AG08396 (cell line): ENCODE data around the gene CGB8.
"Not testable (repeated sequence)": the region's sequence is repeated elsewhere in the genome, so short reads cannot be mapped to it uniquely, and the experiment has no call there.

Source experiments
- DNase-seq: peaks from one replicate; pipeline ENCODE4 v3.0.0; 2012; ENCODE audit warnings: low spot score, mixed read lengths

CGB8 gene

GRCh38 chr19:49064768-49065611 lies 16.1 kb upstream of the CGB8 start, which contains the start of gene NTF4:
Gene NTF4, minus strand, starts transcription at chr19:49064818. Its CDS starts 2,821 bp downstream, at chr19:49061997.
- peak; percentile 63 for DNase-seq

GRCh38 chr19:49064029-49064629 lies 15.2 kb upstream of the CGB8 start:
- DNase-seq: peak; percentile 22

GRCh38 chr19:49061445-49061844 lies 12.5 kb upstream of the CGB8 start:
- DNase-seq: peak; percentile 5

GRCh38 chr19:49061000-49061399 lies 12.1 kb upstream of the CGB8 start:
- no peak for DNase-seq

GRCh38 chr19:49059053-49059452 lies 10.1 kb upstream of the CGB8 start:
- DNase-seq: peak; percentile 22

- DNase-seq: peak; percentile 74
Observed at GRCh38 chr19:49058562-49058961, 9.7 kb upstream of the CGB8 start.

- DNase-seq: peak; percentile 91
Observed at GRCh38 chr19:49057636-49058234, 8.8 kb upstream of the CGB8 start, which contains the start of gene CGB7. Gene CGB7, minus strand, starts transcription at chr19:49057749. Its CDS starts 2,374 bp downstream, at chr19:49055375.

- DNase-seq: not testable (repeated sequence)
Observed at GRCh38 chr19:49056902-49057596, 8.1 kb upstream of the CGB8 start.

GRCh38 chr19:49056101-49056901 lies 7.4 kb upstream of the CGB8 start:
- DNase-seq: peak; percentile 89

GRCh38 chr19:49050376-49051033 lies 1.6 kb upstream of the CGB8 start:
- DNase-seq: peak; percentile 67

GRCh38 chr19:49049834-49050233 lies 923 bp upstream of the CGB8 start:
- not testable (repeated sequence) for DNase-seq

GRCh38 chr19:49043548-49043947 lies 5.4 kb downstream of the CGB8 start, which contains the start of gene CGB5:
Gene CGB5, plus strand, starts transcription at chr19:49043848. Its CDS starts 362 bp downstream, at chr19:49044210.
- DNase-seq: not testable (repeated sequence)

GRCh38 chr19:49042666-49043065 lies 6.2 kb downstream of the CGB8 start:
- not testable (repeated sequence) for DNase-seq

- no peak for DNase-seq
Observed at GRCh38 chr19:49042177-49042576, 6.7 kb downstream of the CGB8 start.

- not testable (repeated sequence) for DNase-seq
Observed at GRCh38 chr19:49039736-49040135, 9.2 kb downstream of the CGB8 start.

GRCh38 chr19:49038557-49039276 lies 10.2 kb downstream of the CGB8 start:
- DNase-seq: not testable (repeated sequence)

- not testable (repeated sequence) for DNase-seq
Observed at GRCh38 chr19:49038111-49038510, 10.8 kb downstream of the CGB8 start.

GRCh38 chr19:49036815-49037214 lies 12.1 kb downstream of the CGB8 start, which contains the start of gene CGB1:
Gene CGB1, minus strand, starts transcription at chr19:49036895. Its CDS starts 184 bp downstream, at chr19:49036711.
- not testable (repeated sequence) for DNase-seq

- not testable (repeated sequence) for DNase-seq
Observed at GRCh38 chr19:49031642-49032301, 17.1 kb downstream of the CGB8 start, which contains the start of gene CGB2. Gene CGB2, plus strand, starts transcription at chr19:49031890. Its CDS starts 206 bp downstream, at chr19:49032096.
